ENCODE results near the gene TOR4A. TPM values are rescaled to one million over a fixed set of nuclear protein-coding genes. Genes with fewer than 3 reads are reported as not detected.

TOR4A gene
- total and polyA plus RNA-seq, 2 donors from 2014 or later, result 4.9 to 23.8 TPM

GRCh38 chr9:137276473-137277328 lies 825 bp upstream of the TOR4A start:
- DNase-seq (peak; percentile 74 to 95 (median 83)), FAIRE-seq (no peak)
- no peak for TF ChIP-seq CTCF (IDR thresholded peaks at IDR 0.05; ENCODE audit: borderline replicate concordance, extremely low read depth, insufficient read depth)
- H3K27me3 ChIP-seq (ENCODE audit: control insufficient read depth, insufficient read depth, low read length), result no peaks in the 10 kb centered on the region
- H3K9ac ChIP-seq (ENCODE audit: low read length in 3 of 3), result peak overlapping the region in 2 of 3 donors; percentile 41 to 53
- H3K4me3 ChIP-seq (ENCODE audit: low read length in 3 of 3), result peak overlapping the region in 1 of 3 donors; percentile 48
- H3K36me3 ChIP-seq (ENCODE audit: control insufficient read depth in 2 of 3, insufficient read depth in 3 of 3, low read length in 3 of 3), result no peaks in the 10 kb centered on the region
- intact Hi-C loops (cut with DNase I), result no loop called here
- peaks cover 0 to 26% (median 7%) of the 10 kb centered on the region in 3 donors for H3K4me1 ChIP-seq (ENCODE audit: control insufficient read depth in 2 of 3, insufficient read depth in 2 of 3, low read depth in 1 of 3, low read length in 3 of 3)
- H3K27ac ChIP-seq (ENCODE audit: low read depth in 2 of 2, low read length in 2 of 2), result peak overlapping the region; percentile 90 to 92
- no peaks in the 10 kb centered on the region for H3K9me3 ChIP-seq (ENCODE audit: control insufficient read depth in 2 of 3, insufficient read depth in 1 of 3, low read length in 3 of 3)

GRCh38 chr9:137278061-137278701 lies 655 bp downstream of the TOR4A start:
- Histone ChIP-seq H3K9ac (ENCODE audit: low read length in 3 of 3) (peak overlapping the region in 2 of 3 donors; percentile 53 to 65), H3K36me3 (ENCODE audit: control insufficient read depth in 2 of 3, insufficient read depth in 3 of 3, low read length in 3 of 3) (no peaks in the 10 kb centered on the region), H3K27me3 (ENCODE audit: control insufficient read depth, insufficient read depth, low read length) (no peaks in the 10 kb centered on the region), H3K4me1 (ENCODE audit: control insufficient read depth in 2 of 3, insufficient read depth in 2 of 3, low read depth in 1 of 3, low read length in 3 of 3) (peaks cover 0 to 26% (median 7%) of the 10 kb centered on the region in 3 donors), H3K4me3 (ENCODE audit: low read length in 3 of 3) (peak overlapping the region in 2 of 3 donors; percentile 42 to 48), H3K9me3 (ENCODE audit: control insufficient read depth in 2 of 3, insufficient read depth in 1 of 3, low read length in 3 of 3) (no peaks in the 10 kb centered on the region), H3K27ac (ENCODE audit: low read depth in 2 of 2, low read length in 2 of 2) (peak overlapping the region; percentile 88 to 90)
- FAIRE-seq, result no peak
- no peak for TF ChIP-seq CTCF (IDR thresholded peaks at IDR 0.05; ENCODE audit: borderline replicate concordance, extremely low read depth, insufficient read depth)
- peak in 2 of 5 donors; percentile 63 to 88 for DNase-seq
- intact Hi-C loops (cut with DNase I), result no loop called here

DNA sequence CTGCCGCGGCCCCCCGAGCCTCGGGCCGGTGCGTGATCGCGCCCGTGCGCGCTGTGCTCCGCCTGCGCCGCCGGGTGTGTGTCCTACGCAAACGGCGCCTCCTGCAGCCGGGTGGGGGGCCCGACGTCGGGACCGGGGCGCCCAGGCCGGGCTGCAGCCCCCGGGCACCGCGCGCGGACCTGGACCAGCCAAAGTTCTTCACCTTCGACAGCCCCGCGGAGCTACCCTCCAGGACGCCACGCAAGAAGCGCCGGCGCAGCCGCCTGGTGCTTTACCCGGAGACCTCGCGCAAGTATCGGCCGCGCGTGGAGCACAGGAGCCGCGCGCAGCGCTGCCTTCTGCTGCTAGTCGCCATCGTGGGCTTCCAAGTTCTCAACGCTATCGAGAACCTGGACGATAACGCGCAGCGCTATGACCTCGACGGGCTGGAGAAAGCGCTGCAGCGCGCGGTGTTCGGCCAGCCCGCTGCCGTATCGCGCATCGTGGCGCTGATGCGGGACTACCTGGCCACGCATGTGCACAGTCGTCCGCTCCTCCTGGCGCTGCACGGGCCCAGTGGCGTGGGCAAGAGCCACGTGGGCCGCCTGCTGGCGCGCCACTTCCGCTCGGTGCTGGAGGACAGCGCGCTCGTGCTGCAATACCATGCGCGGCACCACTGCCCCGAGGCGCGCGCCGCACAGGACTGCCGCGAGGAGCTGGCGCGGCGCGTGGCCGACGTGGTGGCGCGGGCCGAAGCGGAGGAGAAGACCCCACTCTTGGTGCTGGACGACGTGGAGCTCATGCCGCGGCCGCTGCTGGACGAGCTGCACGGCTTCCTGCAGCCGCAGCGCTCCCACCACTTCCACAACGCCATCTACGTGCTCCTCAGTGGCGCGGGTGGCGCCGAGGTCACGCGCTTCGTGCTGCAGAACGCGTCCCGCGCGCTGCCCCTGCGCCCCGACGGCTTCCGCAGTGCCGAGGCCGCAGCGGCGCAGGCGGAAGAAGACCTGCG lies 1.5 kb downstream of the TOR4A start:
- TF ChIP-seq CTCF (IDR thresholded peaks at IDR 0.05; ENCODE audit: borderline replicate concordance, extremely low read depth, insufficient read depth), result no peak
- intact Hi-C loops (cut with DNase I), result no loop called here

More for the DNA sequence above, 1.5 kb downstream of the TOR4A start:
- H3K4me1 ChIP-seq (ENCODE audit: control insufficient read depth in 2 of 3, insufficient read depth in 2 of 3, low read depth in 1 of 3, low read length in 3 of 3), result peaks cover 0 to 24% (median 7%) of the 10 kb centered on the region in 3 donors
- DNase-seq (peak in 2 of 5 donors; percentile 54 to 80), FAIRE-seq (no peak)
- no peak overlapping the region for H3K27ac ChIP-seq (ENCODE audit: low read depth in 2 of 2, low read length in 2 of 2)
- H3K9ac ChIP-seq (ENCODE audit: low read length in 3 of 3), result no peak overlapping the region
- H3K9me3 ChIP-seq (ENCODE audit: control insufficient read depth in 2 of 3, insufficient read depth in 1 of 3, low read length in 3 of 3), result no peaks in the 10 kb centered on the region
- H3K27me3 ChIP-seq (ENCODE audit: control insufficient read depth, insufficient read depth, low read length), result no peaks in the 10 kb centered on the region
- no peak overlapping the region for H3K4me3 ChIP-seq (ENCODE audit: low read length in 3 of 3)
- no peaks in the 10 kb centered on the region for H3K36me3 ChIP-seq (ENCODE audit: control insufficient read depth in 2 of 3, insufficient read depth in 3 of 3, low read length in 3 of 3)
